ENCODE results near the gene LRRC26.

LRRC26 gene

GRCh38 chr9:137166380-137167229, 3.2 kb downstream of the LRRC26 start:
- DNase-seq = no peak

- no peak for DNase-seq
Measured at GRCh38 chr9:137165250-137165836, 4.5 kb downstream of the LRRC26 start.

- no peak for DNase-seq
Measured at GRCh38 chr9:137164370-137165249, 5.2 kb downstream of the LRRC26 start.

- no peak for DNase-seq
Measured at GRCh38 chr9:137163805-137164204, 6.0 kb downstream of the LRRC26 start.

- no peak for DNase-seq
Measured at GRCh38 chr9:137163365-137163715, 6.5 kb downstream of the LRRC26 start.

- DNase-seq = no peak
Measured at GRCh38 chr9:137162505-137163364, 7.1 kb downstream of the LRRC26 start.

GRCh38 chr9:137161558-137162486, 8.0 kb downstream of the LRRC26 start:
- DNase-seq = no peak

- no peak for DNase-seq
Measured at GRCh38 chr9:137160716-137161557, 8.9 kb downstream of the LRRC26 start.

GRCh38 chr9:137160054-137160425, 9.8 kb downstream of the LRRC26 start:
- DNase-seq = no peak

- no peak for DNase-seq
Measured at GRCh38 chr9:137159105-137160053, 10.5 kb downstream of the LRRC26 start.

GRCh38 chr9:137158625-137159024, 11.2 kb downstream of the LRRC26 start:
- DNase-seq = no peak

GRCh38 chr9:137157618-137158415, 12.0 kb downstream of the LRRC26 start:
- DNase-seq = no peak

- DNase-seq = peak; percentile 68
Measured at GRCh38 chr9:137156567-137157375, 13.1 kb downstream of the LRRC26 start.

GRCh38 chr9:137152844-137153405, 16.9 kb downstream of the LRRC26 start:
- DNase-seq = no peak

GRCh38 chr9:137150617-137151457, 19.0 kb downstream of the LRRC26 start:
- peak; percentile 87 for DNase-seq

GRCh38 chr9:137149942-137150616, 19.8 kb downstream of the LRRC26 start:
- no peak for DNase-seq

Data from stimulated activated CD4-positive, alpha-beta T cell treated with anti-CD3 and anti-CD28 coated beads, Interleukin-1b, Interleukin-23, amount 100 ng/mL, for 48 hours (primary cell).